ENCODE measurements around the gene PNCK.

The PNCK gene

DNA sequence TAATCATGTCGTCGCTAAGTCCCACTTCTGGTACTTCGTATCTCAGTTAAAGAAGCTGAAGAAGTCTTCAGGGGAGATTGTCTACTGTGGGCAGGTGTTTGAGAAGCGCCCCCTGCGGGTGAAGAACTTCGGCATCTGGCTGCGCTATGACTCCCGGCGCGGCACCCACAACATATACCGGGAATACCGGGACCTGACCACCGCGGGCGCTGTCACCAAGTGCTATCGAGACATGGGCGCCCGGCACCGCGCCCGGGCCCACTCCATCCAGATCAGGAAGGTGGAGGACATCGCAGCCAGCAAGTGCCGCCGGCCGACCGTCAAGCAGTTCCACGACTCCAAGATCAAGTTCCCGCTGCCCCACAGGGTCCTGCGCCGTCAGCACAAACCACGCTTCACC lies 11.3 kb downstream of the PNCK start:
- DNase-seq (ENCODE audit: low read depth in 2 of 2), result peak in 1 of 2 donors; percentile 32

- no peak for DNase-seq (ENCODE audit: low read depth in 2 of 2)
Measured at GRCh38 chrX:153659268-153659667, 14.3 kb downstream of the PNCK start.

DNA sequence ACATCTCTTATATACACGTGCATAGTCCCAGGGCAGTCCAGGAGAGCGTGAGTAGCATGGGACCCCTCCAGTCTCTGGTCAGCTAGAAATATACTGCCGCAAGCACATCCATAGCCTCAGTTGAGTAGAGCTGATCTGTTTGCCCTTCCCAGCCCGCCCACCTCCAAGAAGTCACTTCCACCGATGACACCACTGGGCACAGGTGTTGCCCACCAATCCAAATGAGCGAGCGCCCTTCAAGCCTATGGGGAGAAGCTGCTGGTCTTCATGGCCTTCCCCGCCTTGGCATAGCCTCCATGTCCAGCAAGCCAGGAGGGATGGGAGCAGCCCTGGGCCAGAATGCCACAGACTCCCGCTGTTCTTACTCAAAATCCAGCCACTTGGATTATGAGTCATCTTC lies 16.5 kb downstream of the PNCK start:
- no peak for DNase-seq (ENCODE audit: low read depth in 2 of 2)

GRCh38 chrX:153653556-153653955 lies 20.1 kb downstream of the PNCK start:
- no peak for DNase-seq (ENCODE audit: low read depth in 2 of 2)

- no peak for DNase-seq (ENCODE audit: low read depth in 2 of 2)
Measured at GRCh38 chrX:153651540-153652079, 22.0 kb downstream of the PNCK start.

- no peak for DNase-seq (ENCODE audit: low read depth in 2 of 2)
Measured at GRCh38 chrX:153650959-153651358, 22.7 kb downstream of the PNCK start.

DNA sequence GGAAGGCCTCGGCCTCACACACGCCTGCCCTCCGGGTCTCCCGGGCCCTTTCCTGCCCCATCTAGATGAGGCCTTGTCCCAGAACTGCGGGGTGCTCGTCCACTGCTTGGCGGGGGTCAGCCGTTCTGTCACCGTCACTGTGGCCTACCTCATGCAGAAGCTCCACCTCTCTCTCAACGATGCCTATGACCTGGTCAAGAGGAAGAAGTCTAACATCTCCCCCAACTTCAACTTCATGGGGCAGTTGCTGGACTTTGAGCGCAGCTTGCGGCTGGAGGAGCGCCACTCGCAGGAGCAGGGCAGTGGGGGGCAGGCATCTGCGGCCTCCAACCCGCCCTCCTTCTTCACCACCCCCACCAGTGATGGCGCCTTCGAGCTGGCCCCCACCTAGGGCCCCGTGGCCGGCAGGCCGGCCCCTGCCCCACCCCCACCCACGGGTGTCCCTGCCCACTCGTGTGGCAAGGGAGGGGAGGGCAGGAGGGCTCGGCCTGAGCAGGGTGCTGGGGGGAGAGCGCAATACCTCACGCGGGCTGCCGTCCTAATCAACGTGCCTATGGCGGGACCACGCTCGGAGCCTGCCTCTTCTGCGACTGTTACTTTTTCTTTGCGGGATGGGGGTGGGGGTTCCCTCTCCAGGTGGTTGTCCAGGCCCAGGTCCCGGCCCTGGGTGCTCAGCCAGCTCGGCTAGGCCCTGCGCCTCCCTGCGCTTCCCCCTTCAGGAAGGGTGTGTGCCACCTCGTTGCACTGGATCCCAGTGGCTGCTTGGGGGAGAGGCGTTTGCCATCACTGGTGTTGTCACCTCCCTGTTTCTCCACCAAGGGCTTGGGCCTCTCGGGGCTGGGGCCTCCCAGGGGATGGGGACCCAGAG lies 23.5 kb downstream of the PNCK start:
- no peak for DNase-seq (ENCODE audit: low read depth in 2 of 2)

DNA sequence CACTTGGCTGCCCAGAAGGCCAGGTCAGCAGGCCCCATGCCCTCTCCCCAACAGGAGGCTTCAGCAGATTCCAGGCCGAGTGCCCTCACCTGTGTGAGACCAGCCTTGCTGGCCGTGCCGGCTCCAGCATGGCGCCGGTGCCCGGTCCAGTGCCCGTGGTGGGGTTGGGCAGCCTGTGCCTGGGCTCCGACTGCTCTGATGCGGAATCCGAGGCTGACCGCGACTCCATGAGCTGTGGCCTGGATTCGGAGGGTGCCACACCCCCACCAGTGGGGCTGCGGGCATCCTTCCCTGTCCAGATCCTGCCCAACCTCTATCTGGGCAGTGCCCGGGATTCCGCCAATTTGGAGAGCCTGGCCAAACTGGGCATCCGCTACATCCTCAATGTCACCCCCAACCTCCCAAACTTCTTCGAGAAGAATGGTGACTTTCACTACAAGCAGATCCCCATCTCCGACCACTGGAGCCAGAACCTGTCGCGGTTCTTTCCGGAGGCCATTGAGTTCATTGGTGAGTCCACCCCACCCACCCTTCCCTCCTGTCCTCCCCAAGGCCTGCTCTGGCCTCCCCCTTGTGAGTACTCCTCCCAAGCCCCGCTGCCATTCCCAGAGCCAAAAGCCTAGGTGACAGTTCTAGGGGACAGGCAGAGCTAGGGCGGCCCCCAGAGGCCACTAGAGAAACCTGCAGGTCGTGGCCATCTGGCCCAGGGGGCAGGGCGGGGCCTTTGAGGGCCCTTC lies 24.3 kb downstream of the PNCK start:
- no peak for DNase-seq (ENCODE audit: low read depth in 2 of 2)

DNA sequence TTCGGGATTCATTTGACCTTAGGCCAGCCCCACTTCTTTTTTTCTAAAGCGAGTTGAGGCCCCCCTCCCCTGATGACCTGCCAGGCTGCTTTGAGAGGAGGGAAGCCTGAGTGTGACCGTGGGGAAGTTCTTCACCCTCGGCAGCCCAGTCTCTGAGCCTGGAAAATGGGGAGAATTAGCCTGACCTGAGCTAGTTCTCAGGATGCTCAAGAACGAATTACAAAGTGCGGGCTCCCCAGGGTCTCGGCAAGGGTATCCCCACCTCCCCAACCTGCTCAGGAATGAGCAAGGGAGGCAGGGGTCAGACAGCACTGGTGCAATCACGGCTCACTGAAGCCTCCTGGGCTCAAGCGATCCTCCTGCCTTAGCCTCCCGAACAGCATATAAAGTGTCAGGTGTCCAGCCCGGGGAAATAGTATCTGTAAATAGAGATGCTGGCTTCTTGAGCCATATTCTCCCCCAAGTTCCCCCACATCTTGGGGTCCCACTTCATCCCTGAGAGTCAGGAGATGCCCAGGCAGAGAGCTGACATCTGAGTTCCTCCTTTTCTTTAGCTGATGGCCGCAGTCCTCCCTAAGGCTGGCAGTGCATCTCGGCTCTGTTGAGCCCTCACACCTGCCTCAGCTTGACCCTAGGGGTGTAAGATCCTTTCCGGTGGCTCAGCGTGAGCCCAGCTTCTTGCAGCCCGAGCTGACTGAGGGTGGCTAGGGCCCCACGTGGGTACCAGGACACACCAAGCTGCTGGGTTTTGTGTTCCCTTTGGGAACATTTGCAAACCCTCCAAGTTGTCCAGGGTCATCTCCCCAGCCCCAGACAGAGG lies 25.0 kb downstream of the PNCK start:
- no peak for DNase-seq (ENCODE audit: low read depth in 2 of 2)

GRCh38 chrX:153647461-153648357 lies 25.9 kb downstream of the PNCK start:
- DNase-seq (ENCODE audit: low read depth in 2 of 2), result no peak

DNA sequence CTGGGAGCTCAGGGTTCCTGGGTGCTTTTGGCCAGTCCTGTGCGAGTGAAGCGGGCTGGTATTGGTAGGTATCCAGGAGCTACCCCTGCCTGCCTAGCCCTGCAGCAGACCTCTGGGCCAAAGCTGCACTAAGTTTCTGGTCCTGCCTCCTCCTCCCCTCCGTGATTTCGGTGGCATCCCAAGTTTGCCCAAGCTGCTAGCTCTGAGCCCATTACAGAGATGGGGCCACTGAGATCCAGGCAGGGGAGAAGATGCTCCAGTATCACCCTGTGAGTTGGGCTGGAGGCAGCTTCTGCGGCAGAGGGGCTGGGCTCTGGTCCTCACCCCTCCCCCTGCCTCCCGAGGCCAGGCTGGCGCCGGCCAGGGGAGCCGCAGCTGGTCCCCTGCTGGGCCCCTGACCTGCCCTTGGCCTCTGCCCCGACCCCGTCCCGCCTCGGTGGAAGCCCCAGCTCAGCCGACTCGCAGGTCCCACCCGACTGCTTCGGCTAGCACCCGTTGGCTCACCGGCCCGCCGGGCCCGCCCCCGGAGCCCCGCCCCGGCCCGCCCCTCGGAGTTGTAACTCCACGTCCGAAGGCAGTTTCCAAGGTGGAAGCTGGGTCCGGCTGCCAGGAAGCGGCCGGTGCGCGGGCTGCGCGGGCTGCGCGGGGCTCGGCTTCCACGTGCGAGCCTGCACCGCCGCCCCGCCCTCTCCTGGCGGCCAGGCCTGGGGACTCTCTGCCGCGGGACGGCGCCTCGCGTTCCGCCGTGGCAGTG lies 26.8 kb downstream of the PNCK start, which contains the start of gene DUSP9:
TSS of gene DUSP9 (plus strand) at position 584 of the 754 bp plus-strand sequence. CDS start 751 bp downstream, outside the sequence.
- no peak for DNase-seq (ENCODE audit: low read depth in 2 of 2)

- no peak for DNase-seq (ENCODE audit: low read depth in 2 of 2)
Measured at GRCh38 chrX:153645921-153646488, 27.6 kb downstream of the PNCK start.

- no peak for DNase-seq (ENCODE audit: low read depth in 2 of 2)
Measured at GRCh38 chrX:153645151-153645550, 28.5 kb downstream of the PNCK start.

DNA sequence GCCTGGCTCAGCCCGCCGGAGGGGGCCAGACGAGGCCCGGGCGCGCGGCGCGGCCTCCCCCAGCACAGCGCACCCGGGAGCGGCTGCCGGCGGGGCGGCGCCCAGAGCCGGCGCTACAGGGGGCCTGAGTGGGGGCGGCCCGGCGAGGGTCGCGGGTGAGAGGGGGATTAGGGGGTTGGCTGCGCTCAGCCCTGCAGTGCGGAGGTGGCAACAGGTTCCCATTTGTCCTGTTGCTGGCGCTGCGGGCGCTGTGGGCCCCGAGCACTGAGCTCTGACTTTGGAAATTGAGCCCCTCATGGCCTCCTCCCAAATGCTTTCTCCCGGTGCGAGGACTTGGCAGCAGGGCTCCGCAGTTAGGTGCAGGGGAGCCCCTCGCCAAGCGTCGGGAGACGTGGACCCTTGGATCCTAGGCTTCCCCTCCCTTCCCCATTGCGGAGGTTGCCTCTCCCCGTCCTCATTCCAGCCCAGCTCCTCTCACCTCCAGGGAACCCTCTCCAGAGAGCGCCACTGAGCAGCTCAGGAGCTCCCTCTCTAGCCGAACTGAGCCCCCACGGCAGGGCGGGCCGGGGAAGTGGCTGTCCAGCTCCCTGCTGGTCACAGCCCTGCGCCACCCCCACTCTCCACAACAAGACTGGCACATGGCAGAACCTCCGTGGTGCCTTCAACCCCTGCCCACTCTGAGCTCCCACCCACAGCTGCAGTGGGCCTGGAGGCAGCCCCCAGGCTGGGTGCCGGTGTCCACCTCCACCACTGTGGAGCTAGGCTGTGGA lies 29.1 kb downstream of the PNCK start:
- DNase-seq (ENCODE audit: low read depth in 2 of 2), result no peak

DNA sequence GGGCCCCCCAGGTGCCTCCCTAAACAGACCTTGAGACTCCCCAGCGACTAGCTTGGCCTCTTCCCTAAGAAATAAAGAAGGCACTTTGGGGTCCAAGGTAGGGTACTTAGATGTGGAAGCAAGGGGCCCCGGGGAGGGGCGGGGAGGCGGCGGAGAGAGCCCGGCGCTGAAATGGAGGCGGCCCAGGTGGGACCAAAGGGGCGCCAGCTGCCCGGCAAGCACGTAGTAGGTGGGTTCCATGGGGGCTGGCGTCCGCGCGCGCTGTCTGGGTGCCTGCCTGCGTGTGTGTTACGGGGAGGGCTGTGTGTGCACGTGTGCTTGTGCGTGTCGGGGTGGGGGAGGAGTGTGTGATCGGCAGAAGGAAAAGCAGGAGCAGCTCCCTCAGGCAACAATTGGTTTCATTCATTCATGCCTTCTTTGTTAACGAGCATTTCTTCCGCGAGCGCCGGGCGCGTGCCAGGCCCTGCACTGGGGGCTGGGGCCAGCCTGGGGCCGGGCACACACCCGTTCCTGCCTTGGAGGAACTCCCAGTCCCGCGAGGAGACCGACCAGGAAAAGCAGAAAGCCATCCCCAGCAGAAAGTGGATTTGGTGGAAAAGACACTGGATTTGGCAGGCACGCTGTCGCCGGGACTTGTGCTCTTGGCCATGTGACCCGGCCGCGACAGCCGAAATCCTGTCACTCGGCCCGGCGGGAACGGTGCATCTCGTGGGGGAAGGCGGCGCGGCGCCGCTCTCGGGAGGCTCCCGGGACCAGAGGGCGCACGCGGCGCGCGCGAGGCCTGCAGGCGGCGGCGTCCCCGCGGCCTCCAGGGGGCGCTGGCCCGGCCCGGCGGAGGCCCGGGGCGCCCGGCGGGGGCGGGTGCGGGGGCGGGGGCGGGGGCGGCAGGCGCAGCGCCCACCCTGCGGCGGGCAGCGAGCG lies 29.9 kb downstream of the PNCK start:
- DNase-seq (ENCODE audit: low read depth in 2 of 2), result no peak

GRCh38 chrX:153642655-153643430 lies 30.8 kb downstream of the PNCK start:
- DNase-seq (ENCODE audit: low read depth in 2 of 2), result no peak

GRCh38 chrX:153642051-153642654 lies 31.5 kb downstream of the PNCK start:
- DNase-seq (ENCODE audit: low read depth in 2 of 2), result no peak
